ENCODE results near the gene THSD4. TPM values are rescaled to one million over a fixed set of nuclear protein-coding genes. Genes with fewer than 3 reads are reported as not detected.

THSD4 gene
- total and polyA plus RNA-seq, 2 of the 8 experiments (the other 6 are each of a cell fraction or from before 2014, with no cell fraction given), result 2.5 to 6.2 TPM

DNA sequence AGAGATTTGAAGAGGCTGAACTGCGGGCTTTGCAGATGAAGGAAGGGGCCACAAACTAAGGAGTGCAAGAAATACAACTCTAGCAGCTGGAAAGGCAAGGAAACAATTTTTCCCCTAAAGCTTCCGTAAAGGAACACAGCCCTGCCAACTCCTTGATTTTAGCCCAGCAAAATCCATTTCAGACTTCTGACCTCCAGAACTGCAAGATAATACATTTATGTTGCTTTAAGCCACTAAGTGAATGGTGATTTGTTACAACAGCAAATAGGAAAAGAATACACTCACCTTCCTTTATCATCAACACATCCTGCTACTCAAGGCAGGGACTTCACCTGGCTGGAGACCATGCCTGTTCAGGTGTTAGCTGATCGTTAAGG, 575.8 kb downstream of the THSD4 start (continued):
- TF ChIP-seq, protein P1, sequence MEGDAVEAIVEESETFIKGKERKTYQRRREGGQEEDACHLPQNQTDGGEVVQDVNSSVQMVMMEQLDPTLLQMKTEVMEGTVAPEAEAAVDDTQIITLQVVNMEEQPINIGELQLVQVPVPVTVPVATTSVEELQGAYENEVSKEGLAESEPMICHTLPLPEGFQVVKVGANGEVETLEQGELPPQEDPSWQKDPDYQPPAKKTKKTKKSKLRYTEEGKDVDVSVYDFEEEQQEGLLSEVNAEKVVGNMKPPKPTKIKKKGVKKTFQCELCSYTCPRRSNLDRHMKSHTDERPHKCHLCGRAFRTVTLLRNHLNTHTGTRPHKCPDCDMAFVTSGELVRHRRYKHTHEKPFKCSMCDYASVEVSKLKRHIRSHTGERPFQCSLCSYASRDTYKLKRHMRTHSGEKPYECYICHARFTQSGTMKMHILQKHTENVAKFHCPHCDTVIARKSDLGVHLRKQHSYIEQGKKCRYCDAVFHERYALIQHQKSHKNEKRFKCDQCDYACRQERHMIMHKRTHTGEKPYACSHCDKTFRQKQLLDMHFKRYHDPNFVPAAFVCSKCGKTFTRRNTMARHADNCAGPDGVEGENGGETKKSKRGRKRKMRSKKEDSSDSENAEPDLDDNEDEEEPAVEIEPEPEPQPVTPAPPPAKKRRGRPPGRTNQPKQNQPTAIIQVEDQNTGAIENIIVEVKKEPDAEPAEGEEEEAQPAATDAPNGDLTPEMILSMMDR (IDR thresholded peaks at IDR 0.05; ENCODE audit: control extremely low read depth in 1 of 3, insufficient read depth in 1 of 3, low read depth in 1 of 3, low read length in 3 of 3), result no peak
- TF ChIP-seq KDM4A (IDR thresholded peaks at IDR 0.05; ENCODE audit: low read depth, low read length, severe bottlenecking), result no peak
- no peak for TF ChIP-seq EP300 (IDR thresholded peaks at IDR 0.05; ENCODE audit: borderline replicate concordance in 1 of 2, low read depth in 2 of 2, low read length in 2 of 2)
- TF ChIP-seq CEBPB (IDR thresholded peaks at IDR 0.05; ENCODE audit: low read depth, low read length), result no peak
- no peak for TF ChIP-seq ZNF274 (IDR thresholded peaks at IDR 0.05; ENCODE audit: borderline replicate concordance, extremely low read depth, low read length)
- TF ChIP-seq TCF12 (IDR thresholded peaks at IDR 0.05; ENCODE audit: low read depth, low read length), result no peak
- TF ChIP-seq, protein P2, sequence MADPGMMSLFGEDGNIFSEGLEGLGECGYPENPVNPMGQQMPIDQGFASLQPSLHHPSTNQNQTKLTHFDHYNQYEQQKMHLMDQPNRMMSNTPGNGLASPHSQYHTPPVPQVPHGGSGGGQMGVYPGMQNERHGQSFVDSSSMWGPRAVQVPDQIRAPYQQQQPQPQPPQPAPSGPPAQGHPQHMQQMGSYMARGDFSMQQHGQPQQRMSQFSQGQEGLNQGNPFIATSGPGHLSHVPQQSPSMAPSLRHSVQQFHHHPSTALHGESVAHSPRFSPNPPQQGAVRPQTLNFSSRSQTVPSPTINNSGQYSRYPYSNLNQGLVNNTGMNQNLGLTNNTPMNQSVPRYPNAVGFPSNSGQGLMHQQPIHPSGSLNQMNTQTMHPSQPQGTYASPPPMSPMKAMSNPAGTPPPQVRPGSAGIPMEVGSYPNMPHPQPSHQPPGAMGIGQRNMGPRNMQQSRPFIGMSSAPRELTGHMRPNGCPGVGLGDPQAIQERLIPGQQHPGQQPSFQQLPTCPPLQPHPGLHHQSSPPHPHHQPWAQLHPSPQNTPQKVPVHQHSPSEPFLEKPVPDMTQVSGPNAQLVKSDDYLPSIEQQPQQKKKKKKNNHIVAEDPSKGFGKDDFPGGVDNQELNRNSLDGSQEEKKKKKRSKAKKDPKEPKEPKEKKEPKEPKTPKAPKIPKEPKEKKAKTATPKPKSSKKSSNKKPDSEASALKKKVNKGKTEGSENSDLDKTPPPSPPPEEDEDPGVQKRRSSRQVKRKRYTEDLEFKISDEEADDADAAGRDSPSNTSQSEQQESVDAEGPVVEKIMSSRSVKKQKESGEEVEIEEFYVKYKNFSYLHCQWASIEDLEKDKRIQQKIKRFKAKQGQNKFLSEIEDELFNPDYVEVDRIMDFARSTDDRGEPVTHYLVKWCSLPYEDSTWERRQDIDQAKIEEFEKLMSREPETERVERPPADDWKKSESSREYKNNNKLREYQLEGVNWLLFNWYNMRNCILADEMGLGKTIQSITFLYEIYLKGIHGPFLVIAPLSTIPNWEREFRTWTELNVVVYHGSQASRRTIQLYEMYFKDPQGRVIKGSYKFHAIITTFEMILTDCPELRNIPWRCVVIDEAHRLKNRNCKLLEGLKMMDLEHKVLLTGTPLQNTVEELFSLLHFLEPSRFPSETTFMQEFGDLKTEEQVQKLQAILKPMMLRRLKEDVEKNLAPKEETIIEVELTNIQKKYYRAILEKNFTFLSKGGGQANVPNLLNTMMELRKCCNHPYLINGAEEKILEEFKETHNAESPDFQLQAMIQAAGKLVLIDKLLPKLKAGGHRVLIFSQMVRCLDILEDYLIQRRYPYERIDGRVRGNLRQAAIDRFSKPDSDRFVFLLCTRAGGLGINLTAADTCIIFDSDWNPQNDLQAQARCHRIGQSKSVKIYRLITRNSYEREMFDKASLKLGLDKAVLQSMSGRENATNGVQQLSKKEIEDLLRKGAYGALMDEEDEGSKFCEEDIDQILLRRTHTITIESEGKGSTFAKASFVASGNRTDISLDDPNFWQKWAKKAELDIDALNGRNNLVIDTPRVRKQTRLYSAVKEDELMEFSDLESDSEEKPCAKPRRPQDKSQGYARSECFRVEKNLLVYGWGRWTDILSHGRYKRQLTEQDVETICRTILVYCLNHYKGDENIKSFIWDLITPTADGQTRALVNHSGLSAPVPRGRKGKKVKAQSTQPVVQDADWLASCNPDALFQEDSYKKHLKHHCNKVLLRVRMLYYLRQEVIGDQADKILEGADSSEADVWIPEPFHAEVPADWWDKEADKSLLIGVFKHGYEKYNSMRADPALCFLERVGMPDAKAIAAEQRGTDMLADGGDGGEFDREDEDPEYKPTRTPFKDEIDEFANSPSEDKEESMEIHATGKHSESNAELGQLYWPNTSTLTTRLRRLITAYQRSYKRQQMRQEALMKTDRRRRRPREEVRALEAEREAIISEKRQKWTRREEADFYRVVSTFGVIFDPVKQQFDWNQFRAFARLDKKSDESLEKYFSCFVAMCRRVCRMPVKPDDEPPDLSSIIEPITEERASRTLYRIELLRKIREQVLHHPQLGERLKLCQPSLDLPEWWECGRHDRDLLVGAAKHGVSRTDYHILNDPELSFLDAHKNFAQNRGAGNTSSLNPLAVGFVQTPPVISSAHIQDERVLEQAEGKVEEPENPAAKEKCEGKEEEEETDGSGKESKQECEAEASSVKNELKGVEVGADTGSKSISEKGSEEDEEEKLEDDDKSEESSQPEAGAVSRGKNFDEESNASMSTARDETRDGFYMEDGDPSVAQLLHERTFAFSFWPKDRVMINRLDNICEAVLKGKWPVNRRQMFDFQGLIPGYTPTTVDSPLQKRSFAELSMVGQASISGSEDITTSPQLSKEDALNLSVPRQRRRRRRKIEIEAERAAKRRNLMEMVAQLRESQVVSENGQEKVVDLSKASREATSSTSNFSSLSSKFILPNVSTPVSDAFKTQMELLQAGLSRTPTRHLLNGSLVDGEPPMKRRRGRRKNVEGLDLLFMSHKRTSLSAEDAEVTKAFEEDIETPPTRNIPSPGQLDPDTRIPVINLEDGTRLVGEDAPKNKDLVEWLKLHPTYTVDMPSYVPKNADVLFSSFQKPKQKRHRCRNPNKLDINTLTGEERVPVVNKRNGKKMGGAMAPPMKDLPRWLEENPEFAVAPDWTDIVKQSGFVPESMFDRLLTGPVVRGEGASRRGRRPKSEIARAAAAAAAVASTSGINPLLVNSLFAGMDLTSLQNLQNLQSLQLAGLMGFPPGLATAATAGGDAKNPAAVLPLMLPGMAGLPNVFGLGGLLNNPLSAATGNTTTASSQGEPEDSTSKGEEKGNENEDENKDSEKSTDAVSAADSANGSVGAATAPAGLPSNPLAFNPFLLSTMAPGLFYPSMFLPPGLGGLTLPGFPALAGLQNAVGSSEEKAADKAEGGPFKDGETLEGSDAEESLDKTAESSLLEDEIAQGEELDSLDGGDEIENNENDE (IDR thresholded peaks at IDR 0.05; ENCODE audit: insufficient replicate concordance, low read length), result no peak

Data from H1 (cell line).